H1 (cell line): ENCODE measurements around the gene TP53BP1. TPM values are rescaled to one million over a fixed set of nuclear protein-coding genes. Genes with fewer than 3 reads are reported as not detected.

Source experiments
- CTCF ChIA-PET: fragments of 300-600 bp; sonication (Branson Sonifier 250); formaldehyde crosslinking; loops from one replicate; lab custom pipeline; 2021; ENCODE audit not compliant: partially characterized antibody; lab: Charles Lee
- POLR2A ChIA-PET: fragments of 300-600 bp; sonication (Branson Sonifier 250); formaldehyde crosslinking; loops from one replicate; lab custom pipeline; 2021; ENCODE audit warnings: inconsistent platforms; ENCODE audit not compliant: partially characterized antibody; lab: Charles Lee
- DNase-seq, 2 experiments: peaks; one replicate each; pipeline versions ENCODE4 v3.0.0 to v3.0.0-alpha.2; 2010 to 2022; ENCODE audit warnings: low spot score in 2 of 2, low read depth in 1 of 2, mixed read lengths in 1 of 2
- FAIRE-seq: peaks from 2 replicates; lab custom pipeline; 2011; peaks lifted over from hg19 to GRCh38; lab: Jason Lieb, UNC
- H2AFZ ChIP-seq: 2 replicates; pipeline ENCODE4 v1.8.1; 2012; ENCODE audit warnings: low read length, inconsistent platforms
- H2AK5ac ChIP-seq: 2 replicates; pipeline ENCODE4 v1.6.1; 2013; ENCODE audit warnings: low read depth, low read length
- H2BK120ac ChIP-seq: replicated peaks from 2 replicates; pipeline ENCODE3; 2013; ENCODE audit warnings: low read depth, low read length, inconsistent platforms
- H2BK12ac ChIP-seq: 2 replicates; pipeline ENCODE4 v1.6.1; 2013; ENCODE audit warnings: low read depth, low read length
- H2BK15ac ChIP-seq: 2 replicates; pipeline ENCODE4 v1.6.1; 2013; ENCODE audit warnings: low read length
- H2BK20ac ChIP-seq: 2 replicates; pipeline ENCODE4 v1.6.1; 2013; ENCODE audit warnings: low read length
- H2BK5ac ChIP-seq: 2 replicates; pipeline ENCODE4 v1.6.1; 2013; ENCODE audit warnings: low read depth, low read length
- H3K14ac ChIP-seq: 2 replicates; pipeline ENCODE4 v1.6.1; 2013; ENCODE audit warnings: inconsistent platforms; ENCODE audit not compliant: insufficient read length
- H3K18ac ChIP-seq: 2 replicates; pipeline ENCODE4 v1.6.1; 2013; ENCODE audit warnings: low read length; ENCODE audit errors: extremely low read depth
- H3K23ac ChIP-seq: 2 replicates; pipeline ENCODE4 v1.6.1; 2013; ENCODE audit warnings: inconsistent platforms; ENCODE audit not compliant: insufficient read length
- H3K23me2 ChIP-seq: 2 replicates; pipeline ENCODE4 v1.6.1; 2013; ENCODE audit warnings: low read depth, low read length
- H3K27ac ChIP-seq: 2 replicates; pipeline ENCODE4 v1.6.1; 2011; ENCODE audit warnings: low read depth, low read length, inconsistent platforms
- H3K27me3 ChIP-seq, 4 experiments: replicated peaks in 1 of 4; 1 replicate in 1 of 4; 2 replicates in 3 of 4; pipeline versions ENCODE4 v1.6.1 to v1.8.1; 2011 to 2013; ENCODE audit warnings: low read length in 3 of 4, mild to moderate bottlenecking in 3 of 4, inconsistent platforms in 2 of 4, mixed read lengths in 2 of 4, moderate library complexity in 1 of 4; ENCODE audit not compliant: control insufficient read depth in 3 of 4, insufficient read depth in 3 of 4; ENCODE audit errors: extremely low read depth in 1 of 4
- H3K36me3 ChIP-seq, 4 experiments: 2 replicates each; pipeline versions ENCODE4 v1.6.1 to v1.8.1; 2011 to 2013; ENCODE audit warnings: mild to moderate bottlenecking in 4 of 4, low read length in 3 of 4, moderate library complexity in 2 of 4, control low read depth in 1 of 4, inconsistent platforms in 1 of 4; ENCODE audit not compliant: insufficient read depth in 4 of 4, control insufficient read depth in 2 of 4
- H3K4ac ChIP-seq: replicated peaks from 2 replicates; pipeline ENCODE3; 2013; ENCODE audit warnings: low read length, low read depth, mixed read lengths, inconsistent platforms; ENCODE audit not compliant: insufficient read length
- H3K4me1 ChIP-seq, 4 experiments: replicated peaks in 1 of 4; 1 replicate in 1 of 4; 2 replicates in 3 of 4; pipeline versions ENCODE4 v1.6.1 to v1.8.1; 2011 to 2013; ENCODE audit warnings: low read length in 3 of 4, inconsistent platforms in 2 of 4, mixed read lengths in 1 of 4; ENCODE audit not compliant: insufficient read depth in 4 of 4, control insufficient read depth in 3 of 4
- H3K4me2 ChIP-seq, 2 experiments: 2 replicates each; pipeline versions ENCODE4 v1.6.1 to v1.8.1; 2011 to 2013; ENCODE audit warnings: low read depth in 2 of 2, low read length in 2 of 2, control low read depth in 1 of 2, inconsistent platforms in 1 of 2, mild to moderate bottlenecking in 1 of 2; ENCODE audit not compliant: insufficient read depth in 1 of 2
- H3K4me3 ChIP-seq, 4 experiments: fragments of 200-600, 300-600 bp in 1 of 4; sonication (generic), shearing (Covaris generic), sonication (Bioruptor Twin) in 1 of 4; 2 replicates each; pipeline versions ENCODE4 v1.5.1 to v1.8.1; 2011 to 2016; ENCODE audit warnings: low read length in 4 of 4, low read depth in 3 of 4, control low read depth in 2 of 4, inconsistent platforms in 2 of 4, mild to moderate bottlenecking in 2 of 4, mixed read lengths in 1 of 4, moderate library complexity in 1 of 4; ENCODE audit not compliant: insufficient read depth in 2 of 4; ENCODE audit errors: extremely low read depth in 1 of 4
- H3K56ac ChIP-seq: replicated peaks from 2 replicates; pipeline ENCODE3; 2013; ENCODE audit warnings: low read depth, mild to moderate bottlenecking, mixed read lengths, low read length, inconsistent platforms; ENCODE audit not compliant: insufficient read length
- H3K79me1 ChIP-seq: 2 replicates; pipeline ENCODE4 v1.6.1; 2013; ENCODE audit warnings: low read depth, low read length, control low read depth
- H3K79me2 ChIP-seq, 2 experiments: 2 replicates each; pipeline versions ENCODE4 v1.6.1 to v1.8.1; 2012 to 2013; ENCODE audit warnings: low read length in 2 of 2, mild to moderate bottlenecking in 2 of 2, inconsistent platforms in 1 of 2; ENCODE audit not compliant: insufficient read depth in 2 of 2, control insufficient read depth in 1 of 2
- H3K9ac ChIP-seq, 4 experiments: replicated peaks in 1 of 4; 1 replicate in 1 of 4; 2 replicates in 3 of 4; pipeline versions ENCODE4 v1.6.1 to v1.8.1; 2011 to 2013; ENCODE audit warnings: low read depth in 3 of 4, low read length in 3 of 4, control low read depth in 2 of 4, mild to moderate bottlenecking in 2 of 4, moderate library complexity in 2 of 4, inconsistent platforms in 1 of 4; ENCODE audit errors: extremely low read depth in 1 of 4
- H3K9me3 ChIP-seq, 2 experiments: 2 replicates each; pipeline versions ENCODE4 v1.6.1 to v1.8.1; 2012 to 2013; ENCODE audit warnings: mild to moderate bottlenecking in 2 of 2, moderate library complexity in 2 of 2, control low read depth in 1 of 2, inconsistent platforms in 1 of 2, low read depth in 1 of 2, low read length in 1 of 2, mixed read lengths in 1 of 2; ENCODE audit not compliant: insufficient read depth in 2 of 2
- H4K20me1 ChIP-seq, 2 experiments: replicated peaks in 1 of 2; 2 replicates each; pipeline versions ENCODE3 to v1.8.1; 2011 to 2013; ENCODE audit warnings: inconsistent platforms in 2 of 2, low read length in 2 of 2, mild to moderate bottlenecking in 1 of 2; ENCODE audit not compliant: insufficient read depth in 2 of 2, control insufficient read depth in 1 of 2
- H4K5ac ChIP-seq: 2 replicates; pipeline ENCODE4 v1.6.1; 2013; ENCODE audit warnings: low read length, low read depth, mixed read lengths, inconsistent platforms; ENCODE audit not compliant: insufficient read length
- H4K8ac ChIP-seq: 2 replicates; pipeline ENCODE4 v1.8.0; 2013; ENCODE audit warnings: mild to moderate bottlenecking, moderate library complexity, low read length, inconsistent platforms; ENCODE audit not compliant: insufficient read depth; ENCODE audit errors: extremely low read depth
- H4K91ac ChIP-seq: replicated peaks from 2 replicates; pipeline ENCODE3; 2013; ENCODE audit warnings: low read length, mixed read lengths, inconsistent platforms; ENCODE audit not compliant: insufficient read length
- ATF3 ChIP-seq: IDR thresholded peaks from 2 replicates; pipeline ENCODE4 v1.6.1; 2011; ENCODE audit warnings: low read depth, mild to moderate bottlenecking, low read length; ENCODE audit not compliant: insufficient read depth
- BACH1 ChIP-seq: IDR thresholded peaks from 2 replicates; pipeline ENCODE4 v1.6.1; 2012; ENCODE audit warnings: low read length, improper control_type of control experiment
- CBX8 ChIP-seq: fragments of 300-800, 300-1000 bp; sonication (generic); IDR thresholded peaks from 2 replicates; pipeline ENCODE4 v1.7.1; 2016; ENCODE audit warnings: low read depth, low read length, borderline replicate concordance
- CEBPB ChIP-seq: IDR thresholded peaks from 2 replicates; pipeline ENCODE4 v1.6.1; 2012; ENCODE audit warnings: low read depth, low read length
- CHD2 ChIP-seq: IDR thresholded peaks from 2 replicates; pipeline ENCODE4 v1.6.1; 2012; ENCODE audit warnings: low read length, improper control_type of control experiment
- EP300 ChIP-seq, 2 experiments: IDR thresholded peaks; 1 replicate in 1 of 2; 2 replicates in 1 of 2; pipeline ENCODE4 v1.6.1; 2011 to 2012; ENCODE audit warnings: low read depth in 2 of 2, low read length in 2 of 2, mild to moderate bottlenecking in 2 of 2, borderline replicate concordance in 1 of 2, inconsistent platforms in 1 of 2, moderate library complexity in 1 of 2
- JUND ChIP-seq: IDR thresholded peaks from 2 replicates; pipeline ENCODE4 v1.6.1; 2011; ENCODE audit warnings: mild to moderate bottlenecking, improper control_type of control experiment, low read length
- KDM1A ChIP-seq: fragments of 200-600, 300-600 bp; sonication (generic); IDR thresholded peaks from 2 replicates; pipeline ENCODE4 v1.7.1; 2016; ENCODE audit warnings: mild to moderate bottlenecking, low read length, borderline replicate concordance
- MAFK ChIP-seq: IDR thresholded peaks from 2 replicates; pipeline ENCODE4 v1.6.1; 2012; ENCODE audit warnings: low read depth, mild to moderate bottlenecking, improper control_type of control experiment, low read length
- MAX ChIP-seq: IDR thresholded peaks from 2 replicates; pipeline ENCODE4 v1.6.1; 2012; ENCODE audit warnings: inconsistent platforms
- RAD21 ChIP-seq, 2 experiments: IDR thresholded peaks in 1 of 2; conservative IDR thresholded peaks in 1 of 2; 2 replicates each; pipeline ENCODE4 v1.6.1; 2011; ENCODE audit warnings: low read depth in 2 of 2, low read length in 2 of 2, improper control_type of control experiment in 1 of 2, inconsistent platforms in 1 of 2, mild to moderate bottlenecking in 1 of 2, moderate library complexity in 1 of 2
- SP2 ChIP-seq: IDR thresholded peaks from 2 replicates; pipeline ENCODE4 v1.6.1; 2012; ENCODE audit warnings: mild to moderate bottlenecking, low read length, inconsistent platforms
- SRF ChIP-seq: IDR thresholded peaks from 2 replicates; pipeline ENCODE4 v1.6.1; 2011; ENCODE audit warnings: mild to moderate bottlenecking, low read depth, low read length, moderate library complexity
- WGBS, 2 experiments: shearing (Covaris generic) in 1 of 2; methylation state at CpG; one replicate each; pipeline versions ENCODE4 v1.1.6 to v1.1.7; 2013 to 2015; ENCODE audit warnings: low lambda C conversion rate in 2 of 2, mixed read lengths in 2 of 2, inconsistent platforms in 1 of 2, low coverage in 1 of 2, missing lambda C conversion rate in 1 of 2; ENCODE audit not compliant: insufficient replicate concordance in 2 of 2, insufficient coverage in 1 of 2, insufficient read length in 1 of 2; ENCODE audit errors: extremely low coverage in 1 of 2, missing lambda C conversion rate in 1 of 2; 5-methylcytosine and 5-hydroxymethylcytosine counted together
- polyA plus RNA-seq, 7 experiments: library from polyadenylated mRNA; depleted of rRNA in 3 of 7; stranded (reverse) in 5 of 7; unstranded in 2 of 7; fragments of >200 nt in 5 of 7; fragments of 200-250 nt in 2 of 7; gene quantifications; 1 replicate in 5 of 7; 2 replicates in 1 of 7; 4 replicates in 1 of 7; pipeline versions ENCODE4 v1.2.1 to v1.2.3, GENCODE V29; 2011 to 2013; ENCODE audit warnings: missing spikeins in 2 of 7, mixed read lengths in 2 of 7
- total RNA-seq: library from RNA; stranded (reverse); fragmentation: NEBNext Ultra II Directional; extraction: Animal tissue kit (Norgen Biotek cat#: 25700); gene quantifications from 2 replicates; pipeline ENCODE4 v1.2.1, GENCODE V29; 2021

TP53BP1 gene
- total and polyA plus RNA-seq, 2 of the 8 experiments (the other 6 are each of a cell fraction or from before 2014, with no cell fraction given), result 34.1 to 63.6 TPM

- Histone ChIP-seq H3K4ac (no peak overlapping the region), H3K9ac (no peak overlapping the region), H3K9me3 (no peaks in the 10 kb centered on the region), H3K18ac (no peak overlapping the region), H3K4me3 (no peak overlapping the region), H3K36me3 (peaks cover 5 to 78% (median 36%) of the 10 kb centered on the region in 4 experiments), H3K23me2 (no peaks in the 10 kb centered on the region), H4K8ac (no peak overlapping the region), H4K91ac (no peak overlapping the region), H4K20me1 (peaks cover 0 to 1% of the 10 kb centered on the region in 2 experiments), H4K5ac (no peak overlapping the region), H2BK20ac (no peak overlapping the region), H3K79me1 (no peaks in the 10 kb centered on the region), H2AK5ac (no peak overlapping the region), H2BK15ac (no peak overlapping the region), H3K23ac (no peak overlapping the region), H2BK12ac (no peak overlapping the region), H2BK5ac (no peak overlapping the region), H2AFZ (no peak overlapping the region), H3K79me2 (no peaks in the 10 kb centered on the region), H3K27me3 (no peaks in the 10 kb centered on the region), H3K4me1 (no peaks in the 10 kb centered on the region), H3K14ac (no peak overlapping the region), H3K4me2 (no peak overlapping the region), H3K56ac (no peak overlapping the region), H2BK120ac (no peak overlapping the region), H3K27ac (no peak overlapping the region)
- no peak for FAIRE-seq
- ChIA-PET POLR2A (interaction anchor here (1.0 to 1.7 kb wide), 4 partner anchors 13 to 70 kb away, joined by 3 to 10 read pairs (median 5); partner anchors contain the start of gene TP53BP1), CTCF (interaction anchor here (0.7 to 2.7 kb wide), 5 partner anchors 19 to 74 kb away, joined by 3 to 12 read pairs (median 3); no protein-coding TSS in a partner anchor)
- WGBS, 2 experiments, result 82% methylated on average over 4 of the region's 4 CpGs; no CpG with 5 or more reads in 1 of the 2 experiments
- peak in 1 of 2 experiments; percentile 15 for DNase-seq
- TF ChIP-seq EP300 (IDR thresholded peaks at IDR 0.05; ENCODE audit: borderline replicate concordance in 1 of 2, low read depth in 2 of 2, low read length in 2 of 2) (no peak), RAD21 (IDR thresholded peaks at IDR 0.05 in 1 of 2, conservative IDR thresholded peaks at IDR 0.05 in 1 of 2; ENCODE audit: low read depth in 2 of 2, low read length in 2 of 2) (peak; percentile 31 to 32; a peak in 3 of 4 replicates), MAX (no peak), JUND (peak; percentile 83), SP2 (no peak), CEBPB (no peak), CHD2 (no peak), SRF (no peak), KDM1A (no peak), MAFK (peak; percentile 52), CBX8 (no peak), BACH1 (peak; percentile 85), ATF3 (no peak)
Measured at GRCh38 chr15:43440721-43441281, 52.2 kb downstream of the TP53BP1 start.
